Thymus (tissue), 11 donors: ENCODE measurements around the gene ATP2B2. TPM values are rescaled to one million over a fixed set of nuclear protein-coding genes. Genes with fewer than 3 reads are reported as not detected.

ENCODE experiments used
- DNase-seq, 9 donors: peaks; one replicate each; pipeline ENCODE4 v3.0.0-alpha.2; 2013; ENCODE audit warnings: low spot score in 9 of 9, low read depth in 6 of 9, missing footprints in 1 of 9
- H3K27ac ChIP-seq, 2 donors: one replicate each; pipeline ENCODE4 v1.5.1; 2013; ENCODE audit warnings: control low read depth in 1 of 2, low read depth in 1 of 2, low read length in 1 of 2, mild to moderate bottlenecking in 1 of 2, moderate library complexity in 1 of 2
- H3K27me3 ChIP-seq, 2 donors: one replicate each; pipeline ENCODE4 v1.5.1; 2013; ENCODE audit warnings: low read length in 1 of 2; ENCODE audit not compliant: control insufficient read depth in 2 of 2, insufficient read depth in 1 of 2
- H3K36me3 ChIP-seq, 2 donors: one replicate each; pipeline ENCODE4 v1.5.1; 2013; ENCODE audit warnings: low read length in 1 of 2, mild to moderate bottlenecking in 1 of 2, moderate library complexity in 1 of 2; ENCODE audit not compliant: control insufficient read depth in 2 of 2, insufficient read depth in 2 of 2
- H3K4me1 ChIP-seq, 2 donors: one replicate each; pipeline ENCODE4 v1.5.1; 2013; ENCODE audit warnings: low read length in 2 of 2; ENCODE audit not compliant: control insufficient read depth in 2 of 2, insufficient read depth in 2 of 2
- H3K4me3 ChIP-seq, 2 donors: one replicate each; pipeline ENCODE4 v1.5.1; 2013; ENCODE audit warnings: low read length in 2 of 2, control low read depth in 1 of 2, mild to moderate bottlenecking in 1 of 2
- H3K9me3 ChIP-seq, 2 donors: one replicate each; pipeline ENCODE4 v1.5.1; 2013; ENCODE audit warnings: low read length in 1 of 2, mild to moderate bottlenecking in 1 of 2; ENCODE audit not compliant: control insufficient read depth in 2 of 2, insufficient read depth in 1 of 2
- WGBS: extraction: QIAGEN DNeasy Blood & Tissue Kit; methylation state at CpG from one replicate; pipeline ENCODE4 v1.1.7; 2013; 5-methylcytosine and 5-hydroxymethylcytosine counted together
- polyA plus RNA-seq: library from polyadenylated mRNA; stranded (reverse); fragments of 200-250 nt; gene quantifications from one replicate; pipeline ENCODE4 v1.2.3, GENCODE V29; 2013
- total RNA-seq: library from RNA; stranded (reverse); fragments of 120-200 nt; gene quantifications from one replicate; pipeline ENCODE4 v1.2.4, GENCODE V29; 2013
- donor health status: healthy.

ATP2B2 gene
- total and polyA plus RNA-seq, 2 donors = 0.19 to 0.34 TPM

- H3K9me3 ChIP-seq = no peaks in the 10 kb centered on the region
- WGBS = 86% methylated on average over 10 of the region's 10 CpGs
- H3K4me3 ChIP-seq = no peak overlapping the region
- H3K4me1 ChIP-seq = no peaks in the 10 kb centered on the region
- DNase-seq = no peak
- H3K36me3 ChIP-seq = no peaks in the 10 kb centered on the region
- peaks cover 10 to 24% of the 10 kb centered on the region in 2 donors for H3K27me3 ChIP-seq
- H3K27ac ChIP-seq = no peak overlapping the region
These were observed 4.8 kb upstream of the ATP2B2 start for GRCh38 chr3:10510086-10510742.

DNA sequence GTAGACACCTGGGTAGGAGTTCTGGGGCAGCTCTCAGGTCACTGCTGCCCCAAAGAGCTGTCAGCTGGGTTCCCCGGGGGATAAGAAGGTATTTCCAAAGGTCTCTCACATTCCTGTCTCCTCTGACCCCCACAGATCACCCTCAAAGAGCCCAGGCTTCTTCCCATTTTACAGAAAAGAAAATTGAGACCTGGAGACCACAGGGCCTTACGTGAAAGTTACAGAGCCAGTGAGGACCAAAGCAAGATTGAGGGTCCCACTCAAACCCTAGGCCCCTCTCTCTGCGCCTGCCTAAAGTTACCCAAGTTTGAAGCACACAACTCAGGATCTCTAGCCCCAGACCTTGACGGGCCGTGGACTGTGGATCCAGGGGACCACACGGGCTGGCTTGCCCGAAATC, 3.9 kb upstream of the ATP2B2 start:
- no peaks in the 10 kb centered on the region for H3K4me1 ChIP-seq

DNA sequence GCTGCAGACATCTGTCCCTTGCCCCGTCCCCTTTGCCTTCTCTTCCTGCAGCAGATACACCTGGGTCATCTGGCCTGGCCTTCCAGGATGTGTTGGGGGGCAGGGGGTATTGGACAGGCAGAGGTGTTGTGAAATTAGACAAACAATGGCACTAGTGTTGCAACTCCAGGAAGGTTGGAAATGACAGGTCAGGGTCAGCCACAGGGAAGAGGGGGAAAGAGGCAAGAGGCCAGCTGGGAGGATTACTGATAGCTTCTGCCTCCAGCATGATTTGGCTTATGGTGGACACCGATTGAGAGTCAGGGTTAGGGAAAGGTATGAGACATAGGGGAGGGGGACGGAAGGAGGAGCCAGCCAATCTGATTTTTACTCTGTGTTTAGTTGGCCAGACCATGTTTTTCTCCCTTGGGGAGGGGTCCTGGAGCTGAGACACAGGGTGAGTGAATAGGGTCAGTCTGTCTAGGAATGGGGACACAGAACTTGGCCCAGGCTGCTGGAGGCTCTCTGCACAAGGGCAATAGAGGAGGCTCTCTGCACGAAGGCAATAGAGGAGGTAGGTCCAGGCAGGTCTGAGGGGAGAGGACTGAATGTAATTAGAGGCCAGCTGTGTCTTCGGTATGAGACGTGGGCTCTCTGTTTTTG, 3.4 kb upstream of the ATP2B2 start:
- Histone ChIP-seq H3K27ac (no peak overlapping the region), H3K4me3 (no peak overlapping the region), H3K9me3 (no peaks in the 10 kb centered on the region), H3K27me3 (peaks cover 23 to 39% of the 10 kb centered on the region in 2 donors), H3K36me3 (no peaks in the 10 kb centered on the region), H3K4me1 (no peaks in the 10 kb centered on the region)
- no peak for DNase-seq
- 89% methylated on average over 6 of the region's 6 CpGs for WGBS

More for the DNA sequence above, 3.9 kb upstream of the ATP2B2 start:
- Histone ChIP-seq H3K27me3 (peaks cover 18 to 33% of the 10 kb centered on the region in 2 donors), H3K4me3 (no peak overlapping the region), H3K9me3 (no peaks in the 10 kb centered on the region), H3K36me3 (no peaks in the 10 kb centered on the region), H3K27ac (no peak overlapping the region)
- 92% methylated on average over 7 of the region's 7 CpGs for WGBS
- no peak for DNase-seq

- no peak for DNase-seq
- Histone ChIP-seq H3K27ac (no peak overlapping the region), H3K36me3 (no peaks in the 10 kb centered on the region), H3K4me3 (no peak overlapping the region), H3K27me3 (peaks cover 23 to 44% of the 10 kb centered on the region in 2 donors), H3K9me3 (no peaks in the 10 kb centered on the region), H3K4me1 (no peaks in the 10 kb centered on the region)
- WGBS = 86% methylated on average over 3 of the region's 3 CpGs
These were observed 2.8 kb upstream of the ATP2B2 start for GRCh38 chr3:10508235-10508618.

DNA sequence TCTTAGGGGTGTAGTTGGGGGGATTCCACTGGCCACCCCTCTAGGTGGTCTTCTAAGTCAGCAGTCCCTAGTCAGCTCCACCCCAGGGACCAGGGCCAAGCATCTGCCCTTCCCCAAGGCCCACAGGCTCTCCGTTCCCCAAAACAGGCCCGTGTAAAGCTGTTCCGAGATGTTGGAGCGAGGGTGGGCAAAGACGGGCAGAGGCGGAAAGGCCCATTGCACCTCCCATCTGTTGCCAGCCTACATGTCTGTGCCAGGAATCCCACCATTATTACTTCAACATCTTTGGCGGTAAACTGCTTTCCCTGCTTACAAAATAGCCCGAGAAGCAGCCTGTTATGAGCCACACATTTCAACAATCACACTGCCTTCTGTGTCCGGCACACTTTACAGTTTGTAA, 1.9 kb upstream of the ATP2B2 start:
- H3K27ac ChIP-seq = no peak overlapping the region
- H3K4me1 ChIP-seq = no peaks in the 10 kb centered on the region
- 97% methylated on average over 9 of the region's 9 CpGs for WGBS
- H3K9me3 ChIP-seq = no peaks in the 10 kb centered on the region
- H3K4me3 ChIP-seq = no peak overlapping the region
- H3K36me3 ChIP-seq = no peaks in the 10 kb centered on the region
- peaks cover 23 to 49% of the 10 kb centered on the region in 2 donors for H3K27me3 ChIP-seq
- no peak for DNase-seq

- peaks cover 23 to 49% of the 10 kb centered on the region in 2 donors for H3K27me3 ChIP-seq
- WGBS = 96% methylated on average over 14 of the region's 14 CpGs
- H3K36me3 ChIP-seq = no peaks in the 10 kb centered on the region
- H3K4me3 ChIP-seq = no peak overlapping the region
- H3K9me3 ChIP-seq = no peaks in the 10 kb centered on the region
- no peak for DNase-seq
- H3K27ac ChIP-seq = no peak overlapping the region
- H3K4me1 ChIP-seq = no peaks in the 10 kb centered on the region
These were observed 1.3 kb upstream of the ATP2B2 start for GRCh38 chr3:10506696-10507095.

GRCh38 chr3:10505791-10506585, 602 bp upstream of the ATP2B2 start:
- Histone ChIP-seq H3K27me3 (peaks cover 23 to 49% of the 10 kb centered on the region in 2 donors), H3K27ac (no peak overlapping the region), H3K4me1 (no peaks in the 10 kb centered on the region), H3K4me3 (no peak overlapping the region), H3K9me3 (no peaks in the 10 kb centered on the region), H3K36me3 (no peaks in the 10 kb centered on the region)
- 45% methylated on average over 22 of the region's 22 CpGs for WGBS
- no peak for DNase-seq

- DNase-seq = no peak
These were observed 976 bp downstream of the ATP2B2 start for GRCh38 chr3:10504171-10505049.

More at GRCh38 chr3:10504171-10505049, 976 bp downstream of the ATP2B2 start:
- H3K9me3 ChIP-seq = no peaks in the 10 kb centered on the region
- no peaks in the 10 kb centered on the region for H3K4me1 ChIP-seq
- H3K36me3 ChIP-seq = no peaks in the 10 kb centered on the region
- 67% methylated on average over 25 of the region's 25 CpGs for WGBS
- H3K27me3 ChIP-seq = peaks cover 23 to 49% of the 10 kb centered on the region in 2 donors
- no peak overlapping the region for H3K27ac ChIP-seq
- H3K4me3 ChIP-seq = no peak overlapping the region
